Lower leg skin (tissue), 3 donors: ENCODE data around the gene BMF.

ENCODE experiments used
- POLR2A ChIP-seq, 2 donors: fragments of 450-650 bp; IDR thresholded peaks; one replicate each; pipeline ENCODE4 v1.6.1; 2016 to 2017; ENCODE audit warnings: antibody characterized with exemption in 2 of 2, mild to moderate bottlenecking in 1 of 2, moderate library complexity in 1 of 2
- TF ChIP-seq, protein P1 (sequence below), 3 donors: fragments of 450-650 bp; IDR thresholded peaks; one replicate each; pipeline ENCODE4 v1.5.1; 2016; ENCODE audit warnings: antibody characterized with exemption in 3 of 3, mild to moderate bottlenecking in 3 of 3, moderate library complexity in 2 of 3

DNA sequence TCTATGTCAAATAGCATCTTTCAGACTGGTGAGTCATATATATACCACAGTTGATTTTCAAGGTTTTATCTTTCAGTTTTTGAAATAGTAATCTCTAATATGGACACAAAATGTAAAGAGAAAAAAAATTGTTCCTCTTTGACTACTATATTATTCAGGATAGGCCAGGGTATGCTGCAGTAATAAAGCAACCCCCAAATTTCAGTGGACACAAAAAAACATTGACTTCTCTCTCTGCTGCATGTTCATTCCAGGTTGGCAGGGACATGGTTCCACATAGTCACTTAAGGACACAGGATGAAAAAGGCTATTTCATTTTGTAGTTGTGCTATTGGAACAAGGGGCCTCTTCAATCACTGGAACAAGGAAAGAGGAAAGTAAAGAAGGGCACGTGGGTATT lies 28.6 kb downstream of the BMF start:
- TF ChIP-seq POLR2A (IDR thresholded peaks at IDR 0.05) = no peak
- TF ChIP-seq, protein P1, sequence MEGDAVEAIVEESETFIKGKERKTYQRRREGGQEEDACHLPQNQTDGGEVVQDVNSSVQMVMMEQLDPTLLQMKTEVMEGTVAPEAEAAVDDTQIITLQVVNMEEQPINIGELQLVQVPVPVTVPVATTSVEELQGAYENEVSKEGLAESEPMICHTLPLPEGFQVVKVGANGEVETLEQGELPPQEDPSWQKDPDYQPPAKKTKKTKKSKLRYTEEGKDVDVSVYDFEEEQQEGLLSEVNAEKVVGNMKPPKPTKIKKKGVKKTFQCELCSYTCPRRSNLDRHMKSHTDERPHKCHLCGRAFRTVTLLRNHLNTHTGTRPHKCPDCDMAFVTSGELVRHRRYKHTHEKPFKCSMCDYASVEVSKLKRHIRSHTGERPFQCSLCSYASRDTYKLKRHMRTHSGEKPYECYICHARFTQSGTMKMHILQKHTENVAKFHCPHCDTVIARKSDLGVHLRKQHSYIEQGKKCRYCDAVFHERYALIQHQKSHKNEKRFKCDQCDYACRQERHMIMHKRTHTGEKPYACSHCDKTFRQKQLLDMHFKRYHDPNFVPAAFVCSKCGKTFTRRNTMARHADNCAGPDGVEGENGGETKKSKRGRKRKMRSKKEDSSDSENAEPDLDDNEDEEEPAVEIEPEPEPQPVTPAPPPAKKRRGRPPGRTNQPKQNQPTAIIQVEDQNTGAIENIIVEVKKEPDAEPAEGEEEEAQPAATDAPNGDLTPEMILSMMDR (IDR thresholded peaks at IDR 0.05) = no peak
